Left renal cortex interstitium (tissue), 4 donors: ENCODE results near the gene TMEM239. TPM values are rescaled to one million over a fixed set of nuclear protein-coding genes. Genes with fewer than 3 reads are reported as not detected.
"Not testable (repeated sequence)": the region's sequence is repeated elsewhere in the genome, so short reads cannot be mapped to it uniquely, and the experiment has no call there.

Source experiments
- DNase-seq, 4 donors: peaks; one replicate each; pipeline ENCODE4 v3.0.0-alpha.2; 2013; ENCODE audit warnings: low read depth in 4 of 4, low spot score in 2 of 4, missing footprints in 1 of 4
- polyA plus RNA-seq, 4 donors: library from polyadenylated mRNA; unstranded; fragments of 120-200 nt; gene quantifications; one replicate each; pipeline ENCODE4 v1.2.1, GENCODE V29; 2013; ENCODE audit not compliant: insufficient read length in 4 of 4

Gene TMEM239
- polyA plus RNA-seq, 4 donors: 0.07 to 0.09 TPM; not detected in 2

DNA sequence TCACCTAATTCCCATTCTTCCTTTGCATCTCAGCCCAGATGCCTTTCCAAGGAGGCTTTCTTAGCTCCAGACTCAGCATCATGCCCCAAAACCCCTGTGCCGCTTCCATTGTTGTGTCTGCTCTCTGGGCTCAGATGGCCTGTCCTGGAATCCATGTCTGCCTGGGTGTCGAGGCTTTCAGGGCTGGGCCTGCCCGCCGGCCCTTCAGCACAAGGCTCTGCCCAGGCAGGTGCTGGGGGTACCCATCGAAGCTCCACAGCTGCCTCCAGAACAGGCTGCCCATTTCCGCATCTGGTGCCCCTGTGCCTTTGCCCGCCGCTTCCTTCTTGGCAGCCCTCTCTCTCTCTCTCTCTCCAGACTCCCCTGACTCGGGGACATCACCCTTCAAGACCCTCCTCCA, 16.9 kb upstream of the TMEM239 start:
- DNase-seq: no peak

DNA sequence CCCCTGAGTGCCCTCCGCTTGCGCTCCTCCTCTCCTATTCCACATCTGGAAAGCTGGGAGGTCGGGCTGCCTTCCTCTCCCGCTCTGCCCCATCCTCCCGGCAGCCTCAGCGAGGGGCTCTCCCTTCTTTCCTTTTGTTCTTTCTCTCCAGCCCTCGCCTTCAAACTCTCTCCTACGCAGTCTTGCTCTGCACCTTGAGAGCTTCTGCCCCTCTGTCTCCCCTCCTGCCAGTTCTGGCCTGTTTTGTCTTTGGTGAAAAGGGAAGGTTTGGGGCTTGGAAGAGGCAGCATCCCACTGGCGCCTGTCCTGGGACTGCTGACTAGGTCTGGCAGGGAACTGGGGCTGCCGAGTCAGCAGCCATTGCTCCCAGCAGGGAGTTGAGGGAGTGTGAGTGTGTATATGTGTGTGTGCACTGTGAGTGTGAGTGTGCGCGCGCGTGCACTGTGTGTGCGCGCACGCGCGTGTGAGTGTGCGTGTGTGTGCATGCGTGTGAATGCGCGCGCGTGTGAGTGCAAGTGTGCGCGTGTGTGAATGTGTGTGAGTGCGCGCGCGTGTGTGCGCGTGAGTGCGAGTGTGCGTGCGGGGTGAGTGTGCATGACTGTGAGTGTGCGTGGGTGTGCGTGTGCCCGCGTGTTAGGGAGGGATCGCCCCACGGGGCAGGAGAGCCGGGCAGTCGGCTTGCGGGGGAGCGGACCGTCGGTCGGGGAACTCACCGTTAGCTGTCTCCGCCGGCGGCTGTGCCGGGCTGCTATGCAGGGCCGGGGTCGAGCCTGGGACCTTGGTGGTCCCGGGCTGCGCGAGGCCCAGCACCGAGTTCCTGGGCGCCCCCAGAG, 16.3 kb upstream of the TMEM239 start:
- no peak for DNase-seq

DNA sequence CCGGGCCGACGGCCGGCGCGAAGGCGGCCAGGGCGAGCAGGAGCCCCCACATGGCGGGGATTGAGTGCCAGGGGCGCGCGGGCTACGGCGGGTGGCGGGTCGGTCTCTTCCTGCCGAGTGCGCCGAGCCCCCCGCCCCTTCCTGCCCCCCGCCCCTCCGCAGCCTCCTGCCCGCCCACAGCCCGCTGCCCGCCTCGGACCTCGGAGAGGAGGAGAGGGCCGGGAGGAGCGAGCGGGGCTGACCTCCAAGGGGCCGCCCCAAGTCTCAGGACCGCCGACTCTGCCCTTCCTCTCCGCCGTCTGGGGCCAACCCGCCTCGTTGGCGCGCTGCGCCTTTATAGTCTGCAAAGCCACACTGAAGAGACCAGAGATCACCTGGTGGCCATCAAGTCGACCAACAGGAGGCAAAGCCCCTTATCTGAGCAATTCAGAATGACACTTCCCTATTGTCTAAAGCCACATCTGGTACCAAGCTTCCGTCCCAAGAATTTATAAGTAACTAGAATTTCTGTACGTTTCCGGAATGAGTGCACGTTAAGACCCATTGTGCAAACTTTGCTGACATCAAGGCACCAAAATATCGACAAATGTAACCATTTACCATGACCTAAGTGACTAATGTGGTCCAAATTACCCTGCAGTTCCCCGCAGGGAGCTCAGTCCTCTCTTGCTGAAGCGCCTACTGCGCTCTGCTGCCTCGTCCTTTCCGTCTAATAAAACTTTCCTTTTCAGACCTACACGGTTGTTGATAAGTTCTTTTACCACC, 15.5 kb upstream of the TMEM239 start, which contains the start of gene CPXM1:
Gene CPXM1, minus strand, starts transcription at position 107 of the 765 bp plus-strand sequence. Its CDS starts 55 bp downstream, at position 52.
- DNase-seq: no peak

DNA sequence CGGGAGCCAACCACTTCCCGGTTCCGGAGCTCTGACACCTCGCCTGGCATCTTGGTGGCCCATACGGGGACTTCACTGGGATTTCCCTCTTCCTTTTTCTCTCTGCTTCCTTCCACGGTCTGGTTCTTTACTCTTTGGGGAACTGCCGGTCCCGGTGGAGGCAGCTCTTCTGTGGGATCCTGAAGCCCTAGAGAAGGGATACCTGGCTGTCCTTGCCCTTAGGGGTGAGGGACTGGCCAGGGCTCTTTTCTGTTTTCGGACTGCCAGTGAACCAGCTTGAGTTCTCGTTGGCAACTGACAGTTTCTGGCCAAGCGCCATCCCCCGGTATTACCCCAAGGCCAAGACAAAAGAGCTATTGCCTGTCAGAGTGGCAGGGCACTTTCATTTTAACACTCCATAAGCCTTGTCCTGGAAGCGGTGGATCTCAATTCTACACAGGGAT, 14.9 kb upstream of the TMEM239 start:
- DNase-seq: no peak

DNA sequence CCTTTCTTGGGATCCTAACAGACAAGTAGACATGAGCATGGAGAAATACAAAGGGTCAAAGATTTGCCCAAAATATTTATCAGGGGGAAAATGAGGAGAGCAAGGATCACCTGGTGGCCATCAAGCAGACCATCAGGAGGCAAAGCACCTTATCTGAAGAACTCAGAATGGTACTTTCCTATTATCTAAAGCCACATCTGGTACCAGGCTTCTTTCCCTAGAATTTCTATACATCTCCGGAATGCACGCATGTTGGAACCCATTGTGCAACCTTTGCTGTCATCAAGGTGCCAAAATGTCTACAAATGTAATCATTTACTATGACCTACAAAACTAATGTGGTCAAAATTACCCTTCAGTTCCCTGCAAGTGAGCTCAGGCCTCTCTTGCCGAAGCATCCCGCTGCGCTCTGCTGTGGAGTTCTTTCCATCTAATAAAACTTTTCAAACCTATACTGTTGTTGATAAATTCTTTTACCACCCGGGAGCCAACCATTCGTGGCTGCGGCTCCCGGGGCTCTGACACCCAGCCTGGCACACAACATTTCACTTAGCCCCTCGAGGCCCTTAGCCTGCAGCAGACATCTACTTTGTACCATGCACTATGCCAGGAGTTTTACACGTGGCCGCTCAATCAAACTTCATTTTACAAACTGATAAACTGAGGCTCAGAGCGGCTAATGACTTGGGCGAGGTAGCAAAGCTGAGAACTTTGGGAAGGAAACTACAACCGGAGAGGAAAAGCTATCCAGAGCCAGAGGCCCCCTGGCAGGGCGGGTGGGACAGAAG, 11.9 kb upstream of the TMEM239 start:
- DNase-seq: no peak

DNA sequence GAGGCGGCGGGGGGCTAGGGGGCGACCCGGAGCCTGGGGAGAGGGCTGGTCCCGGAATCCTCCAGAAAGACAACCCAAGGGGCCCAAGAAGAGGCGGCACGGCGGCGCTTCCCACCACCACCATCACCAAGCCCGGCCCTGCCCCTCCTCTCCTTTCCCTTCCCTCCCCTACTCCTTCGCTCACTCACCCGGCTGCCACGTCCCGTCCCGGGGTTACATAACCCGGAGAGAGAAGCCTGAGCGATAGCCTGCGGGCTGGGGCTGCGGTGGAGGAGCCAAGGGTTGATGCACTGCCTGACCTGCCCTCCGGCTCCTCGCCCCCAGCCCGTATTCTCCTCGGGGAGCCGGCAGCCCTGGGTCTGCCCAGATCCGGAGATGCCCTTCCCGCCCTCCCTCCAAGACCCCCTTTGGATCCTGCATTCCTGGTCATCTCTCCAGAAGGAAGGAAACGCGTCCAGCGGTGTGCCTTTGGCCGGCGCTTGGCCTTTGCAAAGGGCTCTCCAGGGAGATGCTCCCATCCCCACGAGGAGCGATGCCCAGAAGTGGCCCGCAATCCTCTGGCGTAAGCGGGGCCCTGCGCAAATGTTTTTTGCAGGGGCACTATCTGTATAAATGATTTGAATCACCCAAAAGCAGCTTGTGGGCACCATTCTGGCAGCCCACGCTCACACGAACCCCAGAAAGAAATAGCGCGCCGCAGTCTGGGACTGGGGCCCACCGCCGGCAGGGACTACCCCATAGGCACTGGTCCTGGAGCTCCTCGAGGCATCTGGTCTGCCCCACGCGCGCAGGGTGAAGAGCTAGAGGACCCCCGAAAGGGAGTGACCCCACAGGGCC, 11.1 kb upstream of the TMEM239 start:
- DNase-seq: no peak

DNA sequence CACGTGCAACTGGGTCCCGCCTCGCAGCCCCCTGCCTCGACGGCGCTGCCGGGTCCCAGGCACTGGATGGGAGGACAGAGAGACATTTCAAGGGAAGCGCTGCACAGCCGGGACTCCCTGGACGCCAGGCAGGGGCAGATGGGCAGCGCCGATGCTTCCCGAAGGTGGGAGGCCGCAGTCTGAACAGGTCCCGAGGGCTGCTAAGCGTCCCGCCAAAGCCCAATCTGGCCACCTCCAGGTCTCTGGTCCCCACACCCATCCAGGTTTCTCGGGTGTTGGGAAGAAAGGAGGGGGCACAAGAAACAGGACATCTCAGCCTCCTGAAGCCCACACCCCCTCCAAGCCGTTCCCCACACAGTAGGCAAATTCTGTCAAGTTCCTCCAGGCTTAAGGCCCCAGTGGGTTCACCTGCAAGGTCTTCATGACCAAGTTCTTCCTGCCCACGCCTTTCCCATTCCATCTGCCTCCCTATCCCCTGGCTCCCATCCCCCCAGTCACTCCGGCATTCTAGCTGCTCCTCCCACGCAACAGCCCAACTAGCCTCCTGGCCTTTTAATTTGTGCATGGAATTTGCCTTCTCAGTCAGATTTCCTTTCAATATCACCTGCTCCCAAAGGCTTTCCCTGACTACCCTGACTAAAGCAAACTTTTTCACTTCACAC, 10.3 kb upstream of the TMEM239 start:
- no peak for DNase-seq

DNA sequence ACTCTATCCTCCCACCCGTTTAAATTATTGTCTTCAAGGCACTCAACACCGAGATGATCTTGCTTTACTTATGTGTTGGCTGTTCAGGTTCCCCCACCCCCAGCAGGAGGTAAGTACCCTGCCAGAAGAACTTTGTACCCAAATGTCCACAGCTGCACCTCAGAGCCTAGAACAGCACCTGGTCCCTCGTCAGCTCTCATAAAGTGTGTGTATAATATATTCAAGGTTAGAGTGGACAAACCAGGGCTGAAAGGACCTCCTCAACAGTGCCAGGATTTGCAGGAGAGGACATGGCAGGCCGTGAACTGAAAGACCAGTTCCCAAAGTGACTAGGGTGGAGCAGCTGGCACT, 9.8 kb upstream of the TMEM239 start:
- no peak for DNase-seq

DNA sequence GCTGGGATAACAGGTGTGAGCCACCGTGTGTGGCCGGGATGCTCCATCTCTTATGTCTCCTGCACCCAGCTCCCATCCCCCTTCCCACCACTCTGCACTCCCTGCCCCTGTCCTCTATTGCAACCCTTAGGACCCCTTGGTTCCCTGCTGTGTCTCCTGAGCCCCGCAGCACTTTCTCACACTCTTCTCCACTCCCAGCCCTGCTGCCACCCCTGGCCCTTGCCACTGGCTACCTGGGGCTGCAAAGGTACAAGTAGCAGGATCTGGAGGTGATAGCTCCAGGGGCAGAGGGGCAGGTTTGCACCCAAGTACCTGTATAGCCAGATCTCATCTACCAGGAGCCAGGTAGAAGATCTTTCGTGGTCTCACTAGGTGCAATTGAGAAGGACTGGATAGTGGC, 9.1 kb upstream of the TMEM239 start:
- DNase-seq: no peak

DNA sequence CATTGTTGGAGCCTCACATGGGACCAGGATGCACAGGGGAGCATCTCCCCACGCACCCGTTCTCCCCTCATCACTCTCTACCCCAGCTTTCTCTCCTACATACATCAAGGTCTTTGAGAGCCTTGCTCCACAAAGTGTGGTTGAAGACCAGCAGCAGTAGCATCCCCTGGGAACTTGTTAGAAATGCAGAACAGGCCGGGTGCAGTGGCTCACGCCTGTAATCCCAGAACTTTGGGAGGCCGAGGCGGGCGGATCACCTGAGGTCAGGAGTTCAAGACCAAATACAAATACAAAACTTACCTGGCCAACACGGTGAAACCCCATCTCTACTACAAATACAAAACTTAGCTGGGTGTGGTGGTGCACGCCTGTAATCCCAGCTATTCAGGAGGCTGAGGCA, 8.2 kb upstream of the TMEM239 start:
- DNase-seq: not testable (repeated sequence)

DNA sequence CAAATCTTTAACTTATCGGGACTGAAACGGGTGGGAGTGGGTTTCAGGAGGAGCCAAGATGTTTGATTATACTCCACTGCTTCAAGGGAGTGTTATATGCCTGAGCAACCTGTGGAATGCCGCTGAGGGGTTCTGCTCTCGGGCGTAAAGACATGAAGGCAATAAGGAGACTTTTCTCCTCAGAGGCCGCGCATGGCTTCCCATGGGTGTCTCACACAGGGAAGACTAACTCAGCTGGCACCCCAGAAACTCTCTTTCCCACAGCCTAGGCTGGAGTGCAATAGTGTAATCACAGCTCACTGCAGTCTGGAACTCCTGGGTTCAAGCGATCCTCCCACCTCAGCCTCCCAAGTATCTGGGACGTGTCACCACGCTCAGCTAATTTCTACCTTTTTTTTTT, 6.5 kb upstream of the TMEM239 start:
- DNase-seq: no peak

DNA sequence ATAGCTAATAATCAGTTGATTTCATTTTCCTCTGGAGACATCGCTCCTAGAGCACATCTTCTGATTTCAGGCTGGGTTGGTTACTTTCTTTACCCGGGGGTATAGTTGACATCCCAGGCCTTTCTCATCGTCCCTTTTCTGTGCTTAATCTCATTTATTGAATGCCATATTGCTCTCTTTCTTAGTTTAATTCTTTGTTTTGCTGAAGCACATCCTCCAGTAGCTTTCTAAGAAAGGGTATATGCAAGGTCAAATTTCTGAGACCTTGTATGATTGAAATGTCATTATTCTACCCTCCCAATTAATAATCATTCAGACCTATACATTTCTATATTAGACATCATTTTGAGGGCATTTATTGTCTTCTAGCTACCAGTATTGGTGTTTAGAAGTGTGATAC, 4.0 kb upstream of the TMEM239 start:
- DNase-seq: no peak

DNA sequence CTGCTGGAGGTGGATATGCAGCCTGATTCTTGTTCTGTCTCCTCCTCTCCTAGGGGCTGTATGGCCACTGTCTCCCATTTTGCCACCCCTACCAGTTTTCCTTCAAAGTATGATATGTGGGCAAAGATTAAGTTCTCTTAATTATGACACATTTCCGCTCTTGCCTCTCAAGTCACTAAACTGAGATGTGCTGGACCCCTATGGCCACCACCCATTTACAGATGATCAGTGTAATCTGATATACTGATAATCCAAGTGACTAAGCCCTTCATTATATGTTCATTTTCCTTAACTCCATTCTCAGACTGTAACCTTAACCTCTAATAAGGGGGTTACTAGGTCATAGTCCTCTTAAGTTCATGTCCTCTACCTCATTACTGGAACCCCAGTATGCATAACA, 2.1 kb upstream of the TMEM239 start:
- DNase-seq: no peak

DNA sequence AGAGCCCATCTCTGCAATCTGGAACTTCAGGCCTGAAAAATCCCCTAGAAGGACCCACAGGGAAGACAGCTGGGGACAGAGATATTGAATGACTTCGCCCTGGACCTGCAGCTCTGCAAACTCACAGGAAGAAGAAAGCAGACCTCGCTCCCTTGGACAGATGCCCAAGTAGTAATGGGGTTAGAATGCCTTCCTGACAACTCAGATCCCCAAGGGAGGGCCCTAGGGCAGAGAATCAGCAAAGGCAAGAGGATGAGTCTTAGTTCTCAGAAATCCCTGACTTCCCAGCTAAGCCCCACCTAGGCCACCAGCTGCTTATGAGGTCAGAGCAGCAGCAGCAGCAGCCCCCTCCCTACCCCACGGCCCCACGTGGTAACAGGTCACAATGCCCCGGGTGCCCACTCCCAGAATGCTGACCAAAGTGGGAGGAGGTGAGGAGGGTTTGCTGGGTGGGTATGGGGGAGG, 1.5 kb upstream of the TMEM239 start, which contains the start of gene C20orf141:
Gene C20orf141, plus strand, starts transcription at position 401 of the 465 bp plus-strand sequence. CDS start 198 bp downstream, outside the sequence.
- no peak for DNase-seq

DNA sequence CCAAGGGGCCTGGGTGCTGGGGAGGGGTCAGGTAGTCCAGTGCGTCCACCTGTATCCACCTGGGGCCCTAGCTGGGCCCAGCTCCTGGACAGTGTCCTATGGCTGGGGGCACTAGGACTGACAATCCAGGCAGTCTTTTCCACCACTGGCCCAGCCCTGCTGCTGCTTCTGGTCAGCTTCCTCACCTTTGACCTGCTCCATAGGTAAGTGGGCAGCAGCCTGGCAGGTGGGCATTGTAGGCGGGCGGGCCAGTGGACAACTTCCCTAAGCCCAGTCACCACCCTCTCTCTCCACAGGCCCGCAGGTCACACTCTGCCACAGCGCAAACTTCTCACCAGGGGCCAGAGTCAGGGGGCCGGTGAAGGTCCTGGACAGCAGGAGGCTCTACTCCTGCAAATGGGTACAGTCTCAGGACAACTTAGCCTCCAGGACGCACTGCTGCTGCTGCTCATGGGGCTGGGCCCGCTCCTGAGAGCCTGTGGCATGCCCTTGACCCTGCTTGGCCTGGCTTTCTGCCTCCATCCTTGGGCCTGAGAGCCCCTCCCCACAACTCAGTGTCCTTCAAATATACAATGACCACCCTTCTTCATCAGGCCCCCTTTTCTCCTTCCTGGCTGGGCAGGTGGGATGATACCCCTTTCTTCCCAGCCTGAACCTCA, 793 bp upstream of the TMEM239 start:
- no peak for DNase-seq

DNA sequence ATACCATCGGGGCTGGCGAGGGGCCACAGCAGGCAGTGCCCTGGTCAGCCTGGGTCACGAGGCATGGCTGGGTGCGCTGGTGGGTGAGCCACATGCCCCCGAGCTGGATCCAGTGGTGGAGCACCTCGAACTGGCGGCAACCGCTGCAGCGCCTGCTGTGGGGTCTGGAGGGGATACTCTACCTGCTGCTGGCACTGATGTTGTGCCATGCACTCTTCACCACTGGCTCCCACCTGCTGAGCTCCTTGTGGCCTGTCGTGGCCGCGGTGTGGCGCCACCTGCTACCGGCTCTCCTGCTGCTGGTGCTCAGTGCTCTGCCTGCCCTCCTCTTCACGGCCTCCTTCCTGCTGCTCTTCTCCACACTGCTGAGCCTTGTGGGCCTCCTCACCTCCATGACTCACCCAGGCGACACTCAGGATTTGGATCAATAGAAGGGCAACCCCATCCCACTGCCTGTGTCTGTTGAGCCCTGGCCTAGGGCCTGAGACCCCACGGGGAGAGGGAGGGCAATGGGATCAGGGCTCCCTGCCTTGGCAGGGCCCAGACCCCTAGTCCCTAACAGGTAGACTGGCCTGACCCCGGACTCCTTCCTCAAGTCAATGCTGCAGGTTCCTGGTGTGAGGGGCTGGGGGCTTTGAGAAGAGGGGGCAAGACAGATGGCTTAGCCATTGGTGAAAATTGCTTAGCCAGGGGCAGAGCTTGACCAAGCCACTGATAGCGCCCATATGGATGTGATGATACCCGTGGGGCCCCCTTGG, 598 bp downstream of the TMEM239 start:
- DNase-seq: no peak

DNA sequence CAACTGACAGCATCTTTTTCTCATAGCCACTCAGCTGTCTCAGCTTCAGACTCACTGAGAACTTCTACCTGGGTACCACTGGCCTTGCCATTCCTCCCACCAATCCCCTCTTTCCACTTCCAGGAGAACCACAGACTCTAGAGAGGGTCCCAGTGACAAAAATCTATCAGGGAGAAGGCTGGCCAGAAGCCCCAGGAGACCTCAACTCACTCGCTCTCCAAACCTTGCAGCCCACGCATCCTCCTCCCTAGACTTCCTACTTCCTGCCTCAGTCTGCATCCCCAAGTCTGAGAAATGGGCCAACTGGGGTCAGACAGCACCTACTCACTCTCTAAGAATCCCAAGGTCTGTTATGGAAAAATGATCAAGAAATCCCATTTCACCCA, 1.2 kb downstream of the TMEM239 start:
- no peak for DNase-seq

DNA sequence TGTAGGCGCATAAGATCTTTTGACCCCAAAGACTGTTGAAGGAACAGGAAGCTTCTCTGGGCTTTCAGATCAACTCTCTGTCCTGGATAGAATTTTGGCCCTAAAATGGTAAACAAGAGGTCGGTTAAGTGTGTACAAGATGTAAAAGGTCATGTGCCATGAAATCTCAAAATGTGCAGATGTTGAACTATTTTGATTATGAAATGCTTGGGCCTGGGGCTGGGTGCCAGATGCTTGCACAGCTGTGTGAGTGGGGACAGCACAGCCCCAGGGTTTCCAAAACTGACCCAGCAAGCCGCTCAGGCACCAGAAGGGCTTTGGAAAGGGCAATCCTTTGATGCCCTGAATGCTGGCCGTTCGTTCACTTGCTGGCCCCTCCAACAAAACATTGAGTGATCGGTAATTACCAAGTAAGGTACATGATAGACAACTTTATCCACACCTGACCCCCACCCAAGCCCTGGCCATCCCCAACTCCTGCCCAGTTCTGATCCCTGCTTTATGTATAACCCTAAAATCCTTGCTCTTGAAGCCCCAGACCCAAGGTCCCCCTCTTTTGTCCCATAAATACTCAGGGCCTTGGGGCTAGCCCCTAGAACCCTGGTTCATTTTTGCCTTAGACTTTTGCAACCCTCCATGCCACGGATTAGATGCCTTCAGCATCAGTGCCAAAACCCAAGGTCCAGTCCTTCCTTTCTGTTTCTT, 1.9 kb downstream of the TMEM239 start:
- DNase-seq: no peak
